ENCODE results near the gene RABGGTA. TPM values are rescaled to one million over a fixed set of nuclear protein-coding genes. Genes with fewer than 3 reads are reported as not detected.

Gene RABGGTA
- total RNA-seq, 1 donor from 2014 or later = 31.1 TPM

DNA sequence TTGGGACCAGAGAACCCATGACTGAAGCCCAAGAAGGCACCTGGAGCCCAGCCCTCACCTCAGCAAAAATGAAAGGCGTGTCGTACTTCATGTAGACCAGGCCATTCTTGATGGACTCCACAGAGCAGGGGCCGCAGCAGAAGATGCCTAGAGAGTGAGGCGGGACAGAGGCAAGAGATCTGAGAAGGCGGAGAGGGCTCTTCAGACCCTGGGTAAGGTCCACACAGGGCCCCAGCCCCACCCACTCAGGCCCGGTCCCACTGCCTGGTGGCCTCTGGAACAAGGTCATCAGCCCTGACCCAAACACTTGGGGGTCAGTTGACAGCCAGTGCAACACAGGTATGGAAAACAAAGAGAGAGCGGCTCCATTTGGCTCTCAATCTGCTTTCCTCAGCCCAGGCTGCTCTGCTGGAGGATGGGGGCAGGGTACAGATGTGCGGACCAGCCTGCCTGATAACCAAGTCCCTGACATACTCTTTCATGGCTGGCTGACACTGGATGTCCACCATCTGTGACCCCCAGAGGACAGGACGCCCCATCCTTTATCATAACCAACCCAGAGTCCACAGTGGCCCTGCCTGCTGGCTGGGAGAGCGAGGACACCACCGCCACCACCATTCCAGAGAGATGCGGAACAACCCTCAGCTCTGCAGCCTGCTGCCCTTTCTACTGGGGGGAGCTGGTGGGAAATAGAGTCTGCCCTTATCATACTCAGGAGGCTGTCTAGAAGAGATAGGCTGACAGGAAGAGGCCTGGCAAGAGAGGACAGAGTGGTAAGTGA, 15.3 kb downstream of the RABGGTA start:
- TF ChIP-seq CTCF (conservative IDR thresholded peaks at IDR 0.05) = no peak
- no peaks in the 10 kb centered on the region for H3K9me3 Mint-ChIP-seq
- no peaks in the 10 kb centered on the region for H3K4me1 Mint-ChIP-seq (ENCODE audit: unreplicated experiment)
- no peak overlapping the region for H3K4me3 Mint-ChIP-seq
- no peaks in the 10 kb centered on the region for H3K27me3 Mint-ChIP-seq
- peak overlapping the region; percentile 59 for H3K27ac Mint-ChIP-seq
- no peaks in the 10 kb centered on the region for H3K36me3 Mint-ChIP-seq
- no peak for DNase-seq (ENCODE audit: extremely low spot score, unreplicated experiment)

DNA sequence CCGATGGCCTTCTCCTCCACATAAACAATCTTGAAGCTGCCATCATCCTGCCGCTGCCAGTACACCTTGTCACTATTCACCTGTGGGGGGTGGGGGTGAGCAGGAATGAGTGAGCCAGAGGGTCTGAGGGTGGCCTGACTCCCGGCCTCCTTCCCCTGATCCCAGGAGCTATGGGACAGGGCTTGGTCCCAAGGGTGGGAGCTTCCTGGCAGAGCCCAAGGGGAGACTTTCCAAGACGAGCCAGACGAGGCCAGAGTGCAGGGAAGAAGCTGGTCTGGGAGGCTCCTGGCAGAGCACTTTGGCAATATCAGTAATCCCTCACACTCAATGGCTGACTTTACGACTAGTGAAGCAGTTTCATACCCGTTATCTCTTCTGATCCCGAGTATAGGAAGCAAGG, 16.0 kb downstream of the RABGGTA start:
- no peaks in the 10 kb centered on the region for H3K27me3 Mint-ChIP-seq
- H3K4me1 Mint-ChIP-seq (ENCODE audit: unreplicated experiment) = no peaks in the 10 kb centered on the region
- H3K27ac Mint-ChIP-seq = no peak overlapping the region

GRCh38 chr14:24254630-24255392, 16.6 kb downstream of the RABGGTA start:
- Mint-ChIP-seq H3K4me3 (no peak overlapping the region), H3K27me3 (no peaks in the 10 kb centered on the region), H3K9me3 (no peaks in the 10 kb centered on the region), H3K27ac (no peak overlapping the region), H3K36me3 (no peaks in the 10 kb centered on the region), H3K4me1 (ENCODE audit: unreplicated experiment) (no peaks in the 10 kb centered on the region)
- no peak for TF ChIP-seq CTCF (conservative IDR thresholded peaks at IDR 0.05)
- no peak for DNase-seq (ENCODE audit: extremely low spot score, unreplicated experiment)

More for the DNA sequence above, 16.0 kb downstream of the RABGGTA start:
- TF ChIP-seq CTCF (conservative IDR thresholded peaks at IDR 0.05) = no peak
- DNase-seq (ENCODE audit: extremely low spot score, unreplicated experiment) = no peak
- Mint-ChIP-seq H3K36me3 (no peaks in the 10 kb centered on the region), H3K9me3 (no peaks in the 10 kb centered on the region), H3K4me3 (no peak overlapping the region)

- TF ChIP-seq CTCF (conservative IDR thresholded peaks at IDR 0.05) = no peak
- no peaks in the 10 kb centered on the region for H3K36me3 Mint-ChIP-seq
- peak overlapping the region; percentile 31 for H3K27ac Mint-ChIP-seq
- no peaks in the 10 kb centered on the region for H3K4me1 Mint-ChIP-seq (ENCODE audit: unreplicated experiment)
- H3K4me3 Mint-ChIP-seq = no peak overlapping the region
- DNase-seq (ENCODE audit: extremely low spot score, unreplicated experiment) = no peak
- H3K9me3 Mint-ChIP-seq = no peaks in the 10 kb centered on the region
- no peaks in the 10 kb centered on the region for H3K27me3 Mint-ChIP-seq
These were observed 17.5 kb downstream of the RABGGTA start for GRCh38 chr14:24253936-24254335.

- TF ChIP-seq CTCF (conservative IDR thresholded peaks at IDR 0.05) = no peak
- Mint-ChIP-seq H3K27ac (no peak overlapping the region), H3K4me1 (ENCODE audit: unreplicated experiment) (no peaks in the 10 kb centered on the region), H3K9me3 (no peaks in the 10 kb centered on the region), H3K36me3 (no peaks in the 10 kb centered on the region), H3K4me3 (no peak overlapping the region), H3K27me3 (peaks cover 2% of the 10 kb centered on the region)
- no peak for DNase-seq (ENCODE audit: extremely low spot score, unreplicated experiment)
These were observed 18.9 kb downstream of the RABGGTA start for GRCh38 chr14:24252289-24253124.

Measured in type B pancreatic cell (in vitro differentiated cells).